T-helper 1 cell (primary cell): ENCODE data around the gene CDC42BPA.
A peak's percentile ranks its signal among the peaks of the same experiment; 100 is the strongest.
"Not testable (repeated sequence)": the region's sequence is repeated elsewhere in the genome, so short reads cannot be mapped to it uniquely, and the experiment has no call there.

Experiments used
- DNase-seq, 5 donors: peaks; one replicate each; pipeline ENCODE4 v3.0.0-alpha.2; 2012 to 2020
- total RNA-seq, 4 donors: gene quantifications; one replicate each; lab custom pipeline; 2026; lab: John Stamatoyannopoulos, UW

CDC42BPA gene
- total RNA-seq: 0 to 0.61 (median 0.31) reads per million in 4 donors

- DNase-seq: peak in 2 of 5 donors; percentile 8 to 12
Observed at GRCh38 chr1:227318016-227318852, at the start of gene CDC42BPA. CDC42BPA (minus strand) TSS chr1:227318492; CDS start chr1:227317182, 1,310 bp downstream.

- DNase-seq: no peak
Observed at GRCh38 chr1:227368009-227368408, 49.7 kb upstream of the CDC42BPA start.

GRCh38 chr1:227365473-227366431 is 47.5 kb upstream of the CDC42BPA start:
- no peak for DNase-seq

- no peak for DNase-seq
Observed at GRCh38 chr1:227364657-227365056, 46.4 kb upstream of the CDC42BPA start.

GRCh38 chr1:227363825-227364224 is 45.5 kb upstream of the CDC42BPA start:
- no peak for DNase-seq

- DNase-seq: no peak
Observed at GRCh38 chr1:227362039-227362438, 43.7 kb upstream of the CDC42BPA start.

- no peak for DNase-seq
Observed at GRCh38 chr1:227357927-227358302, 39.6 kb upstream of the CDC42BPA start.

GRCh38 chr1:227357171-227357926 is 39.1 kb upstream of the CDC42BPA start:
- no peak for DNase-seq

GRCh38 chr1:227356620-227357146 is 38.4 kb upstream of the CDC42BPA start:
- no peak for DNase-seq

- DNase-seq: no peak
Observed at GRCh38 chr1:227355542-227356245, 37.4 kb upstream of the CDC42BPA start.

- DNase-seq: no peak
Observed at GRCh38 chr1:227353186-227353585, 34.9 kb upstream of the CDC42BPA start.

- not testable (repeated sequence) for DNase-seq
Observed at GRCh38 chr1:227352164-227352563, 33.9 kb upstream of the CDC42BPA start.

- no peak for DNase-seq
Observed at GRCh38 chr1:227351443-227351842, 33.2 kb upstream of the CDC42BPA start.

- DNase-seq: no peak
Observed at GRCh38 chr1:227349967-227350366, 31.7 kb upstream of the CDC42BPA start.

GRCh38 chr1:227343727-227344551 is 25.6 kb upstream of the CDC42BPA start:
- DNase-seq: no peak

- no peak for DNase-seq
Observed at GRCh38 chr1:227343206-227343605, 24.9 kb upstream of the CDC42BPA start.

GRCh38 chr1:227342075-227342829 is 24.0 kb upstream of the CDC42BPA start:
- no peak for DNase-seq

- DNase-seq: not testable (repeated sequence)
Observed at GRCh38 chr1:227336136-227336535, 17.8 kb upstream of the CDC42BPA start.

GRCh38 chr1:227335242-227336020 is 17.1 kb upstream of the CDC42BPA start:
- DNase-seq: no peak
